Ishikawa (cell line): ENCODE results near the gene ADGRG1.

Experiments used
- CEBPB ChIP-seq: IDR thresholded peaks from 2 replicates; pipeline ENCODE4 v1.6.1; 2012
- CREB1 ChIP-seq: IDR thresholded peaks from 2 replicates; pipeline ENCODE4 v1.6.1; 2012; ENCODE audit warnings: low read depth
- EGR1 ChIP-seq: IDR thresholded peaks from 2 replicates; pipeline ENCODE4 v1.6.1; 2012
- NFIC ChIP-seq: IDR thresholded peaks from 2 replicates; pipeline ENCODE4 v1.6.1; 2012
- RAD21 ChIP-seq: IDR thresholded peaks from 2 replicates; pipeline ENCODE4 v1.6.1; 2012; ENCODE audit warnings: low read depth
- TAF1 ChIP-seq: IDR thresholded peaks from 2 replicates; pipeline ENCODE4 v1.6.1; 2012; ENCODE audit warnings: low read depth, mild to moderate bottlenecking
- TCF12 ChIP-seq: IDR thresholded peaks from 2 replicates; pipeline ENCODE4 v1.6.1; 2012; ENCODE audit warnings: low read depth
- TEAD4 ChIP-seq: IDR thresholded peaks from 2 replicates; pipeline ENCODE4 v1.6.1; 2012
- YY1 ChIP-seq: IDR thresholded peaks from 2 replicates; pipeline ENCODE4 v1.6.1; 2012; ENCODE audit warnings: low read depth

DNA sequence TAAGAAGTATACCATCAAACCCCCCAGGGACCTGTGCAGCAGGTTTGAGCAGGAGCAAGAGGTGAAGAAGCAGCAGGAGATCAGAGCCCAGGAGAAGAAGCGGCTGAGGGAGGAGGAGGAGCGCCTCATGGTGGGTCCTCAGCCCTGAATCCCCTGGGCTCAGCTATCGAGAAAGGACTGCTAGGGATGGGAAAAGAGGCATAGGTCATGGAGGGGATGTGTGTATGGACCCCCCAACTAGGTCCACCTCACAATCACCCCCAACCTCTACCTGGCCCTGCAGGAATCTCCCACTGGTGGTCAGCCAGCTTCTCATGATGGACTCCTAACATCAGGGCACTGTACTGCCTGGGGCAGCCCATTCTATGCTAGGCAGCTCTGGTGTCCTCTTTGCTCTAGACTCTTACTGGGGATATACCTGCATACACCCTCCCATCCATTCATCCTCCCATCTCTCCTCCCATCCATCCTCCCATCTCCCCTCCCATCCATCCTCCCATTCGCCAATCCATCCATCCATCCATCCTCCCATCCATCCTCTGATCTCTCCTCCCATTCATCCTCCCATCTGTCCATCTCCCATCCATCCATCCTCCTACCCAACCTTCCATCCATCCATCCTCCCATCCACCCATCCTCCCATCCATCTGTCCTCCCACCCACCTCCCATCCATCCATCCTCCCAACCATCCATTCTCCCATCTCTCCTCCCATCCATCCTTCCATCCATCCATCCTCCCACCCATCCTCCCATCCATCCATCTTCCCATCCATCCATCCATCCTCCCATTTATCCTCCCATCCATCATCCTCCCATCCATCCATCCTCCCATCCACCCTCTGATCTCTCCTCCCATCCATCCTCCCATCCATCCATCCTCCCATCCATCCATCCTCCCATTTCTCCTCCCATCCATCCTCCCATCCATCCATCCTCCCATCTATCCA, 76.7 kb downstream of the ADGRG1 start:
- no peak for TF ChIP-seq EGR1
- TF ChIP-seq TAF1, result no peak
- TF ChIP-seq YY1, result no peak
- TF ChIP-seq TCF12, result no peak
- TF ChIP-seq NFIC, result no peak
- no peak for TF ChIP-seq CREB1
- TF ChIP-seq TEAD4, result no peak
- TF ChIP-seq CEBPB, result no peak
- TF ChIP-seq RAD21, result no peak
